Testis (tissue), 2 donors: ENCODE results near the gene ADCY9.

Experiments
- CTCF ChIP-seq, 3 experiments: fragments of 450-650 bp in 2 of 3; fragments of 200-600 bp in 1 of 3; sonication (generic) in 1 of 3; IDR thresholded peaks; one replicate each; pipeline ENCODE4 v1.5.1; 2016 to 2019; ENCODE audit warnings: antibody characterized with exemption in 3 of 3, mild to moderate bottlenecking in 2 of 3, moderate library complexity in 1 of 3
- POLR2A ChIP-seq: fragments of 450-650 bp; IDR thresholded peaks from one replicate; pipeline ENCODE4 v1.6.1; 2017; ENCODE audit warnings: antibody characterized with exemption, mild to moderate bottlenecking, moderate library complexity

- TF ChIP-seq CTCF (IDR thresholded peaks at IDR 0.05): no peak
- no peak for TF ChIP-seq POLR2A
Measured at GRCh38 chr16:4081047-4081446, 35.2 kb downstream of the ADCY9 start.
